Measurements from ENCODE around the gene ZNF507. TPM values are rescaled to one million over a fixed set of nuclear protein-coding genes. Genes with fewer than 3 reads are reported as not detected.

The ZNF507 gene
- total and polyA plus RNA-seq, 9 of the 15 experiments (the other 6 are each of a cell fraction or from before 2014, with no cell fraction given), result 2.9 to 25.0 (median 10.4) TPM

DNA sequence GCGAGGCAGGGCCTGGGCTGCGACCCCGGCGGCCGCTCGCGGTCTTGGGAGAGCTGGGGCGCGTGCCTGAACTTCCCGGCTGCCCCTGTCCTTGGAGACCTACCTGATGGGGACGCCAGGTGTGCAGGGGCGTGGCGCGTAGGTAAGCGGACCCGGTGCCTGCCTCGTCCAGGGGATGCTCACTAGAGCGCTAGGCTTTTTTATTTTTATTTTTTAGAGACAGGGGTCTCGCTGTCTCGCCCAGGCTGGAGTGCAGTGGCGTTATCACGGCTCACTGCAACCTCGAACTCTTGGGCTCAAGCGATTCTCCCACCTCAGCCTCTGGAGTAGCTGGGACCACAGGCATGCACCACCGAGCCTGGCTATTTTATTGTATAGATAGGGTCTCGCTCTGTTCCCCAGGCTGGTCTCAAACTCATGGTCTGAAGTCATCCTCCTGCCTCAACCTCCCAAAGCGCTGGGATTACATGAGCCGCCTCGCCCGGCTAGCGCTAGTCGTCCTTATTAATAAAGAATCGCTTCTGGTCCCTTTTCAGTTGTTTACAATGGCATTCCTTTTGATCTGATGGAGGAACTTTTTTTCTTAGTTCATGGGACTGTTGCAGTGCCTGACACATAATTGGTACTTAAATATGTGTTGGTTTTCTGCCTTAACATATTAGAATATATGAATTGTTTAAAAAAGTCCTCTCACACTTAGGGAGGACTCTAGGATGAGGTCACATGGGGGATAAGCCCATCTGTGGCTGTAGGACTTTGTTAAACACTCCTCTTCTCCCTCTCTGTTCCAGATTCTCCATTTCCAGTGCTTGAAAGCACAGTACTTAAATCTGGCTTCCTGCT, 61.0 kb downstream of the ZNF507 start:
- Histone ChIP-seq H4K20me1 (replicated peaks; ENCODE audit: control insufficient read depth, insufficient read depth, low read length) (no peaks in the 10 kb centered on the region), H3K9me3 (replicated peaks; ENCODE audit: control insufficient read depth, insufficient read depth, low read depth, low read length) (no peaks in the 10 kb centered on the region), H3K27me3 (ENCODE audit: control insufficient read depth in 2 of 2, insufficient read depth in 2 of 2, low read length in 2 of 2) (no peaks in the 10 kb centered on the region), H3K4me3 (peak overlapping the region; percentile 74), H3K36me3 (ENCODE audit: control insufficient read depth, insufficient read depth, low read length) (peaks cover 42% of the 10 kb centered on the region), H2AFZ (ENCODE audit: low read depth, low read length) (peak overlapping the region; percentile 62), H3K4me1 (replicated peaks in 1 of 2; ENCODE audit: control insufficient read depth in 2 of 2, insufficient read depth in 2 of 2, low read length in 2 of 2) (peaks cover 18 to 21% of the 10 kb centered on the region in 2 experiments), H3K9ac (ENCODE audit: insufficient read depth in 1 of 2, low read depth in 2 of 2, low read length in 2 of 2) (peak overlapping the region; percentile 94 to 98), H3K27ac (ENCODE audit: extremely low read depth, low read depth, low read length) (peak overlapping the region; percentile 96), H3K4me2 (ENCODE audit: insufficient read depth, low read length) (peak overlapping the region; percentile 86), H3K79me2 (ENCODE audit: control insufficient read depth, insufficient read depth, low read length) (peaks cover 45% of the 10 kb centered on the region), H3K9me1 (ENCODE audit: control insufficient read depth, insufficient read depth, low read length) (no peaks in the 10 kb centered on the region)
- POLR2A ChIA-PET, result interaction anchor here (0.6 to 2.1 kb wide), 5 partner anchors 10 to 55 kb away, joined by 3 to 18 read pairs (median 4); no protein-coding TSS in a partner anchor
- DNase-seq (ENCODE audit: extremely low read depth in 1 of 4, low spot score in 3 of 4), result peak in 1 of 4 experiments; percentile 20
- CTCF ChIA-PET (ENCODE audit: low intra/inter-chr PET ratio), result interaction anchor here (0.6 kb wide), 1 partner anchor 962 kb away, joined by 5 read pairs; no protein-coding TSS in a partner anchor
- FAIRE-seq, result no peak
- 1% methylated on average over 33 of the region's 33 CpGs for WGBS (ENCODE audit: insufficient coverage, low coverage, missing lambda C conversion rate)
- ATAC-seq, result no peak
- BruUV-seq (replicated peaks), result TSS peak; percentile 32
- in situ Hi-C loops (cut with MboI) (no loop called here), intact Hi-C loops (cut with micrococcal nuclease) (no loop called here)
- TF ChIP-seq ZNF384 (IDR thresholded peaks at IDR 0.05; ENCODE audit: low read depth, low read length) (no peak), SP1 (CRISPR knock-in tag; IDR thresholded peaks at IDR 0.05) (no peak), RUNX1 (IDR thresholded peaks at IDR 0.05; ENCODE audit: low read depth) (no peak), HNRNPL (IDR thresholded peaks at IDR 0.05; ENCODE audit: low read depth, low read length) (no peak), POU5F1 (IDR thresholded peaks at IDR 0.05; ENCODE audit: borderline replicate concordance, low read depth, low read length, partially characterized antibody) (no peak), MBD2 (IDR thresholded peaks at IDR 0.05; ENCODE audit: borderline replicate concordance, low read depth) (no peak), CBFA2T3 (IDR thresholded peaks at IDR 0.05) (no peak), SETDB1 (IDR thresholded peaks at IDR 0.05; ENCODE audit: low read length) (no peak), ZNF778 (CRISPR knock-in tag; IDR thresholded peaks at IDR 0.05) (no peak), PHF8 (IDR thresholded peaks at IDR 0.05; ENCODE audit: borderline replicate concordance, low read length) (peak; percentile 31; the same call in 1 of the 2 replicates), CSDE1 (IDR thresholded peaks at IDR 0.05) (no peak), FOXJ2 (tag; IDR thresholded peaks at IDR 0.05) (no peak), TGIF2 (CRISPR knock-in tag; IDR thresholded peaks at IDR 0.05) (0 out of 2 replicates have a peak, but pooled peaks have one; percentile 42), PHB (CRISPR knock-in tag; IDR thresholded peaks at IDR 0.05) (no peak), PTTG1 (tag; IDR thresholded peaks at IDR 0.05; ENCODE audit: low read depth) (no peak), ZNF212 (CRISPR knock-in tag; IDR thresholded peaks at IDR 0.05) (no peak)
- TF ChIP-seq, protein P1, sequence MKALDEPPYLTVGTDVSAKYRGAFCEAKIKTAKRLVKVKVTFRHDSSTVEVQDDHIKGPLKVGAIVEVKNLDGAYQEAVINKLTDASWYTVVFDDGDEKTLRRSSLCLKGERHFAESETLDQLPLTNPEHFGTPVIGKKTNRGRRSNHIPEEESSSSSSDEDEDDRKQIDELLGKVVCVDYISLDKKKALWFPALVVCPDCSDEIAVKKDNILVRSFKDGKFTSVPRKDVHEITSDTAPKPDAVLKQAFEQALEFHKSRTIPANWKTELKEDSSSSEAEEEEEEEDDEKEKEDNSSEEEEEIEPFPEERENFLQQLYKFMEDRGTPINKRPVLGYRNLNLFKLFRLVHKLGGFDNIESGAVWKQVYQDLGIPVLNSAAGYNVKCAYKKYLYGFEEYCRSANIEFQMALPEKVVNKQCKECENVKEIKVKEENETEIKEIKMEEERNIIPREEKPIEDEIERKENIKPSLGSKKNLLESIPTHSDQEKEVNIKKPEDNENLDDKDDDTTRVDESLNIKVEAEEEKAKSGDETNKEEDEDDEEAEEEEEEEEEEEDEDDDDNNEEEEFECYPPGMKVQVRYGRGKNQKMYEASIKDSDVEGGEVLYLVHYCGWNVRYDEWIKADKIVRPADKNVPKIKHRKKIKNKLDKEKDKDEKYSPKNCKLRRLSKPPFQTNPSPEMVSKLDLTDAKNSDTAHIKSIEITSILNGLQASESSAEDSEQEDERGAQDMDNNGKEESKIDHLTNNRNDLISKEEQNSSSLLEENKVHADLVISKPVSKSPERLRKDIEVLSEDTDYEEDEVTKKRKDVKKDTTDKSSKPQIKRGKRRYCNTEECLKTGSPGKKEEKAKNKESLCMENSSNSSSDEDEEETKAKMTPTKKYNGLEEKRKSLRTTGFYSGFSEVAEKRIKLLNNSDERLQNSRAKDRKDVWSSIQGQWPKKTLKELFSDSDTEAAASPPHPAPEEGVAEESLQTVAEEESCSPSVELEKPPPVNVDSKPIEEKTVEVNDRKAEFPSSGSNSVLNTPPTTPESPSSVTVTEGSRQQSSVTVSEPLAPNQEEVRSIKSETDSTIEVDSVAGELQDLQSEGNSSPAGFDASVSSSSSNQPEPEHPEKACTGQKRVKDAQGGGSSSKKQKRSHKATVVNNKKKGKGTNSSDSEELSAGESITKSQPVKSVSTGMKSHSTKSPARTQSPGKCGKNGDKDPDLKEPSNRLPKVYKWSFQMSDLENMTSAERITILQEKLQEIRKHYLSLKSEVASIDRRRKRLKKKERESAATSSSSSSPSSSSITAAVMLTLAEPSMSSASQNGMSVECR (CRISPR knock-in tag; IDR thresholded peaks at IDR 0.05), result no peak
- TF ChIP-seq, protein P2, sequence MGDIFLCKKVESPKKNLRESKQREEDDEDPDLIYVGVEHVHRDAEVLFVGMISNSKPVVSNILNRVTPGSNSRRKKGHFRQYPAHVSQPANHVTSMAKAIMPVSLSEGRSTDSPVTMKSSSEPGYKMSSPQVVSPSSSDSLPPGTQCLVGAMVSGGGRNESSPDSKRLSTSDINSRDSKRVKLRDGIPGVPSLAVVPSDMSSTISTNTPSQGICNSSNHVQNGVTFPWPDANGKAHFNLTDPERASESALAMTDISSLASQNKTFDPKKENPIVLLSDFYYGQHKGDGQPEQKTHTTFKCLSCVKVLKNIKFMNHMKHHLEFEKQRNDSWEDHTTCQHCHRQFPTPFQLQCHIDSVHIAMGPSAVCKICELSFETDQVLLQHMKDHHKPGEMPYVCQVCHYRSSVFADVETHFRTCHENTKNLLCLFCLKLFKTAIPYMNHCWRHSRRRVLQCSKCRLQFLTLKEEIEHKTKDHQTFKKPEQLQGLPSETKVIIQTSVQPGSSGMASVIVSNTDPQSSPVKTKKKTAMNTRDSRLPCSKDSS (IDR thresholded peaks at IDR 0.05; ENCODE audit: low read depth, partially characterized antibody), result no peak
